HG02623 (cell line): Measurements from ENCODE around the gene PTGR3.

Source experiments
- ATAC-seq: cut with Tn5 transposase; IDR thresholded peaks from one replicate; pipeline ENCODE4 v1.9.1; 2021; ENCODE audit warnings: moderate library complexity; ENCODE audit not compliant: unreplicated experiment

PTGR3 gene

GRCh38 chr18:75215663-75216062, 6.7 kb upstream of the PTGR3 start:
- no peak for ATAC-seq

- ATAC-seq: no peak
These were observed 6.0 kb upstream of the PTGR3 start for GRCh38 chr18:75214766-75215510.

GRCh38 chr18:75214332-75214690, 5.4 kb upstream of the PTGR3 start:
- no peak for ATAC-seq

DNA sequence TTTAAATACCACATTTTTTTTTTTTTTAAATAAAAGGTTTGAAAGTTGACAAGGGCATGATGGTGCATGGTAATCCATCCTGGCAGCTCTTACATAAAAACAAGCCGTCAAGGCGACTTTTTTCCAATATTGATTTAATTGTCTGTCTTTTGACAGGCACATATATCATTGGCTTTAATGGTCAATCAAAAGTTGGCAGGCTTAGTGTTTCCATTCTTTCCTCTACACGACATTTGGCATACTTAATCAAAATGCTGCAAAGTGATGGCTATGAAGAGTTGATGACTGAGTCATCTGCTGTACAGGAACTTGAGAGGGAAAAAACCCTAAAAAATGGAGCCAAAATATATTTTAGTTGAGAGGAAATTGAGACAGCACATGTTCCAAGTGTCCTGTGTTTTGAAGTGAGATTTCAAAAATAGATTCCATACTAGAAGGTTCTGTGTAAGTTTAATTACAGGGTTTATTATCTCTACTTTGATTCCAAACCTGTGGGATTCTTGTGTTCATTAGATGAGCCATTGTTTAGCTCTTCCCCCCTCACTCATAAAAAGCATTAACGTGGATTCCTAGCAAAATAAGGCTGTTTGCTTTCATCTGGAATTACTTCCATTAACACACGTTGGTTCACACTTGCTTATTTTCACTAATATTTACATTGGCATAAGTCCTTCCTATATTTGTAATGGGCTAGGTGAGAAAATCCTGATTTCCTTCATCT, 4.8 kb upstream of the PTGR3 start:
- ATAC-seq: no peak

- ATAC-seq: no peak
These were observed 3.8 kb upstream of the PTGR3 start for GRCh38 chr18:75212751-75213090.

- no peak for ATAC-seq
These were observed 3.2 kb upstream of the PTGR3 start for GRCh38 chr18:75211953-75212750.

DNA sequence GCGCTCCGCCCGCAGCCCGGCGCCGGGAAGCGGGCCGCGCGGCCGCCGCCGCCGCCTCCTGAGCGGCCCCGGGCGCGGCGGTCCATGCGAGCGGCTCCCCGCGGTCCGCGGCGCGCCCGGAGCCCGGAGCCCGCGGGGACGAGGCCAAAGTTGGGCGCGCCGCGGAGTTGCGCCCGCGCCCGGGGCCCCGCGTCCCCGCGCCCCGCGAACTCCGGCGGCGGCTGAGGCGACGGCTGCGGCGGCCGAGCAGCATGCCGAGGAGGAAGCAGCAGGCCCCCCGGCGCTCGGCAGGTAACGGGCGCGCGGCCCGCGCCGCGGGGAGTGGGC, 2.6 kb upstream of the PTGR3 start:
- no peak for ATAC-seq

GRCh38 chr18:75211002-75211621, 2.2 kb upstream of the PTGR3 start:
- no peak for ATAC-seq

DNA sequence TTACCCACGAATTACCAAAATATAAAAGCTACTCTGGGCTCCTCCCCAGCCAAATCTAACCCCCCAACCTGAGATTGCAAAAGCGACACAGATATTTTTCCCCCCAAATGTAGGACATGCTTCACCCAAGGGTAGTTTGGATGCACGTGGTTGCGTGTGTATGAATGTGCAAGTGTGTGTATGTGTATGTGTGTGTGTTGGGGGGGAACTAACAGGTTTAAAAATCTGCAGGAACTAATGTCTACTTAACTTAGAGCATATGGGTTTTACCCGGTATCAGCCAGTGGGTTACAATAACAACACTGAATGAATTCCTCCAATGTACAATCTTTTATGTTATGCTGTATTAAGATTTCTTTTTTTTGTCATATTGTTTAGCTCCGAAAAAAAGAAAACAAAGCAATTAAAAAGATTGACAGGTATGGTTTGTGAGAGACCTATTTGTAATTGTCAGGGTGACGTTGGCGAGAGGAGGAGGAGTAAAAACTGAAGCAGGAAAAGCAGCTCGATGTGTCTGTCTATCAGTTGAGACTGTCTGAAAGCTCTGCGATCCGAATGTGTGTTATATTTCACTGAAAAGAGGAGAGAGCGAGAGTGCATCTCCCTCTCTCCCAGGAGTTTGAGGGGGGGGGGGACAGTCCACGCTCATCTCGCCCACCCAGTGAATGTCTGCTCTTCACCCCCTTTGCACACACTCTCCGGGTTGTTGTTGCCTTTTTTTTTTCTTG, 1.5 kb upstream of the PTGR3 start, which contains the start of gene TSHZ1:
TSHZ1 (plus strand) TSS at position 524 of the 728 bp plus-strand sequence. CDS start 1,080 bp downstream, outside the sequence.
- ATAC-seq: peak; percentile 32

GRCh38 chr18:75209951-75210258, 966 bp upstream of the PTGR3 start:
- no peak for ATAC-seq

DNA sequence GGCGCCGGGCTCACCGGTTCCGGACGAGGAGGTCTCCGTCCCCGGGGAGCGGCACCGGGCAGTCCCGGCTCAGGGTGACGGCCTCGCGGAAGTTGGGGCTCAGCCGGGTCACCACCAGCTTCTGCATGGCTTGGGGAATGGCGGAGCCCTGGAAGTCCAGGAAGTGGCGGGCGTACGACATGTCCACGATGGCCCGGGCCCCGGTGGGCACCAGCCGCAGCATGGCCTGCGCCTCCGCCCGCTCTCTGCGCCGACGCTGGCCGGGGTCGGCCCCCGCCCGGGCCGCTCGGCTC, 157 bp downstream of the PTGR3 start:
- ATAC-seq: peak; percentile 10

DNA sequence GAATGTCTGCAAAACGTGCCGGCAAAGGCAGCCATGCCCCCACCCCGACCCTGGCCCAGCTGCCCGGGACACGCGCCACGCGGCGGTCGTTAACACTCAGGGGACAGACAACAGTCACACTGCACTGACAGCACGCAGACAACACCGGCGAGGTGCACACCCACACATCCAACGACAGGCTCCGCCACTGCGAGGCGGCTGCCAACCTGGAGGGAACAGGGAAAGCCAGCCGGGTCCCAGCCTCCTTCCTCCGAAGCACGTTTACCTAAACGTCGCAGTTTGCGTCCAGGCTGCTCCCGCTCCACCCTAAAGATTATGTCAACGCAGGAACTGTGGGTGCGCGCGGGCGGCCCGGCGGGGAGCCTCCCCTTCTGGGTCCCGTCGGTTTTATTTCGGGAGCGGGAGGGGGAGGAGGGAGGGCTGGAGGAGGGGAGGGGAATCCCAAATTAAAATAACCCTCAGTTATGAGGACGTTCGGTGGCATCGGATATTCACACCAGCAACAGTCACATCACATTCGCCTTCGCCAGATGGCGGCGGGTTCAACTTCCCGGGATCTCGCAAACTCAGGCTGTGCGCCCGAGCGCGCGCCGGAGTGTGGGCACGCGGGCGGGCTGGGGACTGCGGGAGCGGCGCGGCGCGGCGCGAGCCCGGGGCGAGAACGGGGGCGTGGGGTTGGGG, 644 bp downstream of the PTGR3 start:
- ATAC-seq: peak; percentile 4

DNA sequence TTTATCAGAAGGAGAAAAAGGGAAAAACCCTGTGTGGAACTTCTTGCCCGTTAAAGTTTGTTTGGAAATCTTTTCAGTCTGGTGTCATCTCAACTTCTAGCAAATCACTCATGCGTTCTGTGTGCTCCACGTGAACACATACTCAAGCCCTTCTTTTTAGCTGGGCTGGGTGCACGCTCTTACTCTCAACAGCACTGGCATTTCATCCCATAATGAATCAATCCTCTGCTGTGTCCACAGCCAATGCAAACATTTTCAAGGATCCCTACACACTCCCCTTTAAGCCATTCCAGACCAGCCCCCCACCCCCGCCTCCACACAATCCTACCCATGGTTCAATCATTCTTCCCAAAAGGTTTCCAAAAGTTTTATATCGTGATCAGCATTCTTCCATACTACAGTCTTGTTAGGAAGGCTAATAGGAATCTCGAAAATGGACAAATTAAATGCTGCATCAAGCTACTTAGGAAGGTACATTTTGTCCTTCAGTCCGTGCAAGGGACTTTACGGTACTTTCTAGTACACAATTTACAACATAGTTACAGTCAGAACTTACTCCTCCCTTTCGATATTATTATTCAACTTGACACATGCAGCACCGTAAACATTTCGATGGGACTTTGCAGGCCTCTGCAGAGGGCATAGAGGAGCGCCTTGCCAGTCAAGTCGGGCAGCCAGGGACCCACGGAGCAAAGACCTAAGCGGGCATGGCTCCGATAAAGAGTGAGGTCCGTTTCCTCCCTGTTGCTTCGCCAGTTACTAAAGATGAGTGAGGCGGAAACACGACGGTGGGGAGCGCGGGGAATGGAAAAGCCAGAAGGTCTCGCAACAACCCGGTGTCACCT, 1.4 kb downstream of the PTGR3 start:
- no peak for ATAC-seq

DNA sequence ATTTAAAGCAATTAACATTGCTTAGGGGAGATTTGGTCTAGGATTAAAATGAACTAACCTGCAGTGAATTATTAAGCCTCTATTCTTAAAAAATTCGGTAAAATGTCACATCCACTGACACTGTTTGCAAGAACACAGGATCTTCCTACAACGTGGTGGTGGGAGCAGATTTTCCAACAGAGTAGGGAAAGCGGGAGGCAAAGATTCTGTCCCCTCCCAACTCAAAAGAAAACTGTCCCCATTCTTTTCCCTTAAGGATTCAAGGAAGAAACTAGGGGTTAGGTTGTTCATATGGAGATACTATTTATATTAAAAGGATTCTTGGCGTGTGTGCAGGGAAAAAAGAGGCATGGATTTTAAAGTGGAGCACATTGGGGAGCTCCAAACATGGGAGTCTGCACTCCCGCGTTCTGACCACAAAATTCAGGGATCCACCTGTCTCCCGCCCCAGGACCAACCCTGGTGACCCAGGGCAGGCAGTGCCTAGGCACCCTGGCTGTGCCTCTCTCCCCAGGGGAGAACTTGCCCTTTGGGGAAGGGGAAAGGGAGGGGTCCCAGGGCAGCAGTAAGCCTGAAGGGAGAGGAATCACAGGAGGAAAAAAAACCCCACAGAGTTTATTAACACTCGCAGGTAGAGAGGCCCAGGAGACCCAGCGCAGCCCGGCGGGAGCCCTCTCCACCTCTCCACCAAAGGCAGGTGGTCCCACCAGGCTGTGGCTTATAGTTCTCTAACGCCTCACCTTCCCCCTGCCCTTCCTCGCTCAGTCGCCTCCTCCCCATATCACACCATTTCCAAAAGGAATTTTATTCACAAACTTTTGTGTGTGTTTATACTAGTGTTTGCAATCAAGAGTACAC, 2.3 kb downstream of the PTGR3 start:
- no peak for ATAC-seq

DNA sequence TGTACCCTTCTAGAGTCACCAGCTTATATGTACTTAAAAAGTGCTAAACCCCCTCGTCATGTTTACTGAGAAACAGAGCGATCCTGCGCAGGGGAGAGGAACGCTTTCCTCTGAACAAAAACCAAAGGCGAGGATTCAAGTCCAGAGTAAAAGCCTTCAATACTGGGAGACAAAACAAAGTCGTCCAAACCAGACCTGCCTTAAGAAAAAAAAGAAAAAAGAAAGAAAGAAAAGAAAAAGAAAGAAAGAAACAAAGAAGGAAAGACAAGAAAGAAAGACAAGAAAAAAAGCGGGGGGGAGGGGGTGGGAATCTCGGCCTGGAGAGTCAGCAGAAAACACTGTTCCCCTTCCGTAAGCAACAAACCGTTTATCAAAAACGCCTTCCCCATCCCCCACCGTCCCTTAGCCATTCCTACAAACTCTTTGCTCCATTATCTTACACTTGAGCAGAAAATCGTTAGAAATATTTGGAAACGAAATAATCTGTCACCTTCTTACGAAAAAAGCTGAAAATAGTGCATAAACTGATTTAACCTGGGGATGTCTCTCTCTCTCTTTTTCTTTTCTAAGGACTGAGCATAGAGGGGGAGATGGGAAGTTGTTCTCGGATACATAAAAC, 3.3 kb downstream of the PTGR3 start:
- no peak for ATAC-seq

DNA sequence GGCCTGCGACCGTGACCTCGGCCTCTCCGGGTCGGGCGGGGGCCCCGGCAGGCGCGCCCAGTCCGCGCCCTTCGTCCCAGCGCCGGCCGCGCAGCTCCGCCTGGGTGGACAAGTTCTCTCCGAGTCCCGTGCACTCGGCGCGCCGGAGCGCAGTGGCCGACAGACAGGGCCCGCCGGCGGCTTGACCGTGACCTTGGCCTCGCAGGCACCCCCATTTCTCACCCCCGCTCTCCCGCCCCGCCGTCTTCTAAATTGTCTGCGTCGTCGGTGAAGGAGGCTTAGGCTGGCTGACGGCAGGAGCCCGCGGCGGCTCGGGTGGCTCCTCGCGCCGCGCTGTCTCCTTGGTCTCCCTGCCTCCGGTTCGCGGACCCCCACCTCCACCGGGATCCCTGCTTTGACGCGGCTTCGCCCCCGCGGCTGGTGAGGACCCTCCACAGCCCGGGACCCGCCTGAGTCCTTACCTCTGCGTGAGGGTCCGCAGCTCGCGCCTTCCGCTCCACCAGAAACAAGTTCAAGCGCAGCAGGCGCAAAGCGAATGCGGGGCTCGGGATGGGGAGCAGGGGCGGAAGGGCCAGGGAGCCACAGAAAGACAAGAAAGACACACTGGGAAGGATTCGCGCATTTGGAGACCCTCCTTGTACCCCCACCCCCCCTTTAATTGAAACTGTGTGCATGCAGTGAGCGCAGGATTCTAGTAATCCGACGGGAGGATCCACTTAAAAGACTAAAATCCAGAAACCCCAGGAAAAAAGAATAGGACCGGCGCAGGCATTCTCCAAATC, 4.0 kb downstream of the PTGR3 start:
- no peak for ATAC-seq

GRCh38 chr18:75204269-75204731, 4.6 kb downstream of the PTGR3 start:
- ATAC-seq: no peak
